ENCODE data around the gene USP3. TPM values are rescaled to one million over a fixed set of nuclear protein-coding genes. Genes with fewer than 3 reads are reported as not detected.

The USP3 gene
- total and polyA plus RNA-seq, 2 of the 13 experiments (the other 11 are each of a cell fraction or from before 2014, with no cell fraction given) = 14.3 to 61.2 TPM

DNA sequence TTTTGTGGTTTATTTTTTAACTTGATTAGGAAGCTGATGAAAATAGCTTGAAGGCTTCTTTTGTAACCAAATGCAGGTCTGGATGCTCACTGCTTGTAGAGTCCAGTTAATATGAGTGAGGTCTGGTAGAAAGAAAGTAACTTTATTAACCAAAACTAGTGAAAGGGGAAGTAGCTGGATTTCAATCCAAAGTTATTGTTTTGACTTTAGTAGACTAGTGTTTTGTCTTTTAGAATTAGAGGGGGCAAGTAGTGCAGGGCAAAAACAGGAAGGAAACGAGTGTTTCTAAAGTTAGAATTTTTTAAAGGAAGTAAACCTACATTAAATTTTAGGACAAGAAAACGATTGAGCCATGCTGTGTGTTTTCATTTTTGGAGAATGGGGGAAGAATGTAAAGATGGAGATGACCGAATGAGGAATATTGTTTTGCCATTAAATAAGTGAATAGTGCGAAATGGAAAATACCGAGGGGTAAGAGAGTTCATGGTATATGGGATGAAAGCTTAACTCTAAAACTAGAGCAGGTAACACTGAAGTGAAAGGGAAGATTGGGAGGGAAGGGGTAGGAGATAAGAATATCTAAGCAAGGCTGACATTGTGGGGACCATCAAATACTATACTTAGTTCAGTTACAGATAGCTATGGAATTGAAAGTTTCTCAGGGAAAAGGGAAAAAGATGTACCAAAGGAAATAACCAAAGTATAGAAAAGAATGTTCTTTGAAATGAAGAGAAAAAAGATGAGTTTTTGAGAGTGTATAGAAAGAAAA lies 40.0 kb downstream of the USP3 start:
- ATAC-seq (no peak), FAIRE-seq (no peak), DNase-seq (ENCODE audit: low spot score) (no peak)
- ChIA-PET CTCF (ENCODE audit: low intra/inter-chr PET ratio, low total read pairs) (no interaction called here), POLR2A (no interaction called here)
- Histone ChIP-seq H3K36me3 (replicated peaks in 1 of 2; ENCODE audit: control insufficient read depth in 1 of 2, insufficient read depth in 2 of 2, low read length in 2 of 2) (peaks cover 1 to 12% of the 10 kb centered on the region in 2 experiments; a peak in 2 of 5 replicates), H2AFZ (ENCODE audit: low read length) (no peak overlapping the region), H3K79me2 (ENCODE audit: insufficient read depth, low read length) (peaks cover 52% of the 10 kb centered on the region), H3K9me3 (ENCODE audit: low read length) (no peaks in the 10 kb centered on the region), H3K27me3 (ENCODE audit: control insufficient read depth in 1 of 2, insufficient read depth in 2 of 2, low read length in 2 of 2) (no peaks in the 10 kb centered on the region), H3K9ac (ENCODE audit: insufficient read depth, low read depth, low read length) (no peak overlapping the region), H3K4me1 (ENCODE audit: insufficient read depth, low read length) (peaks cover 13% of the 10 kb centered on the region), H3K4me2 (ENCODE audit: low read depth, low read length) (no peak overlapping the region), H4K20me1 (ENCODE audit: insufficient read depth, low read length) (no peaks in the 10 kb centered on the region), H3K27ac (ENCODE audit: extremely low read length, insufficient read depth, low read length) (no peak overlapping the region), H3K4me3 (replicated peaks in 1 of 3; ENCODE audit: insufficient read depth in 1 of 3, low read depth in 2 of 3, low read length in 3 of 3) (no peak overlapping the region)
- intact Hi-C loops (cut with micrococcal nuclease; ENCODE audit: unreplicated experiment) (no loop called here), in situ Hi-C loops (cut with HindIII; ENCODE audit: extremely low pct_ligation_motif_present, low pct_unique_long_range_greater_than_20kb) (no loop called here)
- BruUV-seq (replicated peaks) = no TSS peak
- no peak for TF ChIP-seq PTBP1 (IDR thresholded peaks at IDR 0.05; ENCODE audit: low read depth, low read length, poor library complexity, severe bottlenecking)
- no peak for TF ChIP-seq PRDM10 (CRISPR knock-in tag; IDR thresholded peaks at IDR 0.05; ENCODE audit: low read depth)
- TF ChIP-seq PBX3 (CRISPR knock-in tag; IDR thresholded peaks at IDR 0.05; ENCODE audit: borderline replicate concordance) = no peak
- no peak for TF ChIP-seq ATF7 (IDR thresholded peaks at IDR 0.05)
- no peak for TF ChIP-seq ATF7 (CRISPR knock-in tag; IDR thresholded peaks at IDR 0.05)
- TF ChIP-seq FOXK2 (IDR thresholded peaks at IDR 0.05) = no peak
- TF ChIP-seq RORA (CRISPR knock-in tag; IDR thresholded peaks at IDR 0.05) = no peak
- TF ChIP-seq MEIS2 (CRISPR knock-in tag; IDR thresholded peaks at IDR 0.05) = no peak
- no peak for TF ChIP-seq ZNF75D (CRISPR knock-in tag; IDR thresholded peaks at IDR 0.05; ENCODE audit: borderline replicate concordance)
- no peak for TF ChIP-seq ZNF704 (CRISPR knock-in tag; IDR thresholded peaks at IDR 0.05; ENCODE audit: borderline replicate concordance)
- TF ChIP-seq ZBTB49 (CRISPR knock-in tag; IDR thresholded peaks at IDR 0.05; ENCODE audit: borderline replicate concordance) = no peak
- TF ChIP-seq ZNF143 (CRISPR knock-in tag; IDR thresholded peaks at IDR 0.05) = no peak
- no peak for TF ChIP-seq ARNT (IDR thresholded peaks at IDR 0.05)
- 96% methylated on average over 5 of the region's 5 CpGs for WGBS (ENCODE audit: low lambda C conversion rate)

Data from HepG2 (cell line).